ENCODE data around the gene ZNF598. TPM values are rescaled to one million over a fixed set of nuclear protein-coding genes. Genes with fewer than 3 reads are reported as not detected.

ZNF598 gene
- total and polyA plus RNA-seq, 2 of the 13 experiments (the other 11 are each of a cell fraction or from before 2014, with no cell fraction given) = 13.5 to 14.2 TPM

GRCh38 chr16:1971796-1972489 is 37.7 kb downstream of the ZNF598 start, which contains the start of gene TBL3 (continued):
- no peak for TF ChIP-seq ZFP41 (CRISPR knock-in tag; IDR thresholded peaks at IDR 0.05; ENCODE audit: borderline replicate concordance)
- no peak for TF ChIP-seq ZBTB1 (CRISPR knock-in tag; IDR thresholded peaks at IDR 0.05; ENCODE audit: borderline replicate concordance)
- no peak for TF ChIP-seq REXO4 (CRISPR knock-in tag; IDR thresholded peaks at IDR 0.05; ENCODE audit: borderline replicate concordance)
- TF ChIP-seq ZC3H13 (CRISPR knock-in tag; IDR thresholded peaks at IDR 0.05) = peak; percentile 89
- peak; percentile 91 for TF ChIP-seq MXD1 (CRISPR knock-in tag; IDR thresholded peaks at IDR 0.05)
- TF ChIP-seq, protein P1, sequence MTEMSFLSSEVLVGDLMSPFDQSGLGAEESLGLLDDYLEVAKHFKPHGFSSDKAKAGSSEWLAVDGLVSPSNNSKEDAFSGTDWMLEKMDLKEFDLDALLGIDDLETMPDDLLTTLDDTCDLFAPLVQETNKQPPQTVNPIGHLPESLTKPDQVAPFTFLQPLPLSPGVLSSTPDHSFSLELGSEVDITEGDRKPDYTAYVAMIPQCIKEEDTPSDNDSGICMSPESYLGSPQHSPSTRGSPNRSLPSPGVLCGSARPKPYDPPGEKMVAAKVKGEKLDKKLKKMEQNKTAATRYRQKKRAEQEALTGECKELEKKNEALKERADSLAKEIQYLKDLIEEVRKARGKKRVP (CRISPR knock-in tag; IDR thresholded peaks at IDR 0.05) = peak in 1 of 2 experiments; percentile 41; a peak in 1 of 4 replicates
- peak; percentile 97 for TF ChIP-seq CBFB (CRISPR knock-in tag; IDR thresholded peaks at IDR 0.05)
- TF ChIP-seq KMT2B (CRISPR knock-in tag; IDR thresholded peaks at IDR 0.05) = peak; percentile 92
- TF ChIP-seq MYPOP (CRISPR knock-in tag; IDR thresholded peaks at IDR 0.05) = no peak
- peak; percentile 89; the same call in 1 of the 2 replicates for TF ChIP-seq YEATS4 (CRISPR knock-in tag; IDR thresholded peaks at IDR 0.05; ENCODE audit: borderline replicate concordance)
- peak; percentile 98 for TF ChIP-seq ZNF788 (CRISPR knock-in tag; IDR thresholded peaks at IDR 0.05; ENCODE audit: borderline replicate concordance)
- peak; percentile 73; the same call in 1 of the 2 replicates for TF ChIP-seq ZNF431 (CRISPR knock-in tag; IDR thresholded peaks at IDR 0.05; ENCODE audit: borderline replicate concordance, low read depth)
- TF ChIP-seq ZNF674 (CRISPR knock-in tag; IDR thresholded peaks at IDR 0.05; ENCODE audit: low read depth) = no peak
- TF ChIP-seq ZNF12 (CRISPR knock-in tag; IDR thresholded peaks at IDR 0.05) = no peak
- peak; percentile 17; the same call in 1 of the 2 replicates for TF ChIP-seq ZNF256 (CRISPR knock-in tag; conservative IDR thresholded peaks at IDR 0.05)
- TF ChIP-seq SPEN (CRISPR knock-in tag; IDR thresholded peaks at IDR 0.05; ENCODE audit: low read depth) = peak; percentile 99
- TF ChIP-seq BHLHE40 (IDR thresholded peaks at IDR 0.05; ENCODE audit: low read length) = peak; percentile 43; the same call in 1 of the 2 replicates
- no peak; the same call in 1 of the 2 replicates for TF ChIP-seq THAP8 (CRISPR knock-in tag; IDR thresholded peaks at IDR 0.05; ENCODE audit: borderline replicate concordance)
- no peak for TF ChIP-seq HMG20B (CRISPR knock-in tag; conservative IDR thresholded peaks at IDR 0.05)
- TF ChIP-seq ZKSCAN1 (IDR thresholded peaks at IDR 0.05; ENCODE audit: low read length) = peak; percentile 86
- TF ChIP-seq, protein P2, sequence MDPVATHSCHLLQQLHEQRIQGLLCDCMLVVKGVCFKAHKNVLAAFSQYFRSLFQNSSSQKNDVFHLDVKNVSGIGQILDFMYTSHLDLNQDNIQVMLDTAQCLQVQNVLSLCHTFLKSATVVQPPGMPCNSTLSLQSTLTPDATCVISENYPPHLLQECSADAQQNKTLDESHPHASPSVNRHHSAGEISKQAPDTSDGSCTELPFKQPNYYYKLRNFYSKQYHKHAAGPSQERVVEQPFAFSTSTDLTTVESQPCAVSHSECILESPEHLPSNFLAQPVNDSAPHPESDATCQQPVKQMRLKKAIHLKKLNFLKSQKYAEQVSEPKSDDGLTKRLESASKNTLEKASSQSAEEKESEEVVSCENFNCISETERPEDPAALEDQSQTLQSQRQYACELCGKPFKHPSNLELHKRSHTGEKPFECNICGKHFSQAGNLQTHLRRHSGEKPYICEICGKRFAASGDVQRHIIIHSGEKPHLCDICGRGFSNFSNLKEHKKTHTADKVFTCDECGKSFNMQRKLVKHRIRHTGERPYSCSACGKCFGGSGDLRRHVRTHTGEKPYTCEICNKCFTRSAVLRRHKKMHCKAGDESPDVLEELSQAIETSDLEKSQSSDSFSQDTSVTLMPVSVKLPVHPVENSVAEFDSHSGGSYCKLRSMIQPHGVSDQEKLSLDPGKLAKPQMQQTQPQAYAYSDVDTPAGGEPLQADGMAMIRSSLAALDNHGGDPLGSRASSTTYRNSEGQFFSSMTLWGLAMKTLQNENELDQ (CRISPR knock-in tag; IDR thresholded peaks at IDR 0.05; ENCODE audit: borderline replicate concordance) = no peak
- peak; percentile 94; the same call in 1 of the 3 replicates for TF ChIP-seq MXI1 (IDR thresholded peaks at IDR 0.05; ENCODE audit: borderline replicate concordance, low read depth, low read length)
- TF ChIP-seq RBM39 (IDR thresholded peaks at IDR 0.05; ENCODE audit: low read depth, low read length, poor library complexity, severe bottlenecking) = peak; percentile 79
- TF ChIP-seq ZNF24 (IDR thresholded peaks at IDR 0.05) = no peak

Measured in HepG2 (cell line).